ENCODE results near the gene ITGB6.
"Not testable (repeated sequence)": the region's sequence is repeated elsewhere in the genome, so short reads cannot be mapped to it uniquely, and the experiment has no call there.

The ITGB6 gene

DNA sequence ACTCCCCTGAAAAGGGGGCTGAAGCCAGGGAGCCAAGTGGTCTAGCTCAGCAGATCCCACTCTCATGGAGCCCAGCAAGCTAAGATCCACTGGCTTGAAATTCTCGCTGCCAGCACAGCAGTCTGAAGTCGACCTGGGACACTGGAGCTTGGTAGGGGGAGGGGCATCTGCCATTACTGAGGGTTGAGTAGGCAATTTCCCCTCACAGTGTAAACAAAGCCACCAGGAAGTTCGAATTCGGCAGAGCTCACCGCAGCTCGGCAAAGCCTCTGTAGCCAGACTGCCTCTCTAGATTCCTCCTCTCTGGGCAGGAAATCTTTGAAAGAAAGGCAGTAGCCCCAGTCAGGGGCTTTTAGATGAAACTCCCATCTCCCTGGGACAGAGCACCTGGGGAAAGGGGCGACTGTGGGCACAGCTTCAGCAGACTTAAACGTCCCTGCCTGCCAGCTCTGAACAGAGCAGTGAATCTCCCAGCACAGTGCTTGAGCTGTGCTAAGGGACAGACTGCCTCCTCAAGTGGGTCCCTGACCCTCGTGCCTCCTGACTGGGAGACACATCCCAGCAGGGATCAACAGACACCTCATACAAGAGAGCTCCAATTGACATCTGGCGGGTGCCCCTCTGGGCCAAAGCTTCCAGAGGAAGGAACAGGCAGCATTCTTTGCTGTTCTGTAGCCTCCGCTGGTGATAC lies 18.8 kb downstream of the ITGB6 start:
- DNase-seq (ENCODE audit: low read depth), result not testable (repeated sequence)

- DNase-seq (ENCODE audit: low read depth), result not testable (repeated sequence)
These were observed 19.4 kb downstream of the ITGB6 start for GRCh38 chr2:160180690-160181089.

DNA sequence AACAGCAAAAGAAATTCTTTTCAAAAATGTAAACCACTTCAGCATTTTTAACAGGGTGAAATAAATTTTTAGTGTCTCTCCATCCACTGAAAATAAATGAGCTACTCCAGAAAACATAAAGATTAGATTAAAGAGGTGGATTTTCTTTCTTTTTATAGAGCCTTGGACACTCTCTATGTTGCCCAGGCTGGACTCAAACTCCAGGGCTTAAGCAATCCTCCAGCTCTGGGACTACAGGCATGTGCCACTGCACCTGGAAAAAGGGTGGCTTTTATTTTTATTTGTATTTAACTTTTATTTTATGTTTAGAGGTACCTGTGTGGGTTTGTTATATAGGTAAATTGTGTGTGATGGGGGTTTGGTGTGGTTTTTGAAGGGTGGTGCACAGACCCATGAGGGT lies 19.9 kb downstream of the ITGB6 start:
- DNase-seq (ENCODE audit: low read depth), result no peak

DNA sequence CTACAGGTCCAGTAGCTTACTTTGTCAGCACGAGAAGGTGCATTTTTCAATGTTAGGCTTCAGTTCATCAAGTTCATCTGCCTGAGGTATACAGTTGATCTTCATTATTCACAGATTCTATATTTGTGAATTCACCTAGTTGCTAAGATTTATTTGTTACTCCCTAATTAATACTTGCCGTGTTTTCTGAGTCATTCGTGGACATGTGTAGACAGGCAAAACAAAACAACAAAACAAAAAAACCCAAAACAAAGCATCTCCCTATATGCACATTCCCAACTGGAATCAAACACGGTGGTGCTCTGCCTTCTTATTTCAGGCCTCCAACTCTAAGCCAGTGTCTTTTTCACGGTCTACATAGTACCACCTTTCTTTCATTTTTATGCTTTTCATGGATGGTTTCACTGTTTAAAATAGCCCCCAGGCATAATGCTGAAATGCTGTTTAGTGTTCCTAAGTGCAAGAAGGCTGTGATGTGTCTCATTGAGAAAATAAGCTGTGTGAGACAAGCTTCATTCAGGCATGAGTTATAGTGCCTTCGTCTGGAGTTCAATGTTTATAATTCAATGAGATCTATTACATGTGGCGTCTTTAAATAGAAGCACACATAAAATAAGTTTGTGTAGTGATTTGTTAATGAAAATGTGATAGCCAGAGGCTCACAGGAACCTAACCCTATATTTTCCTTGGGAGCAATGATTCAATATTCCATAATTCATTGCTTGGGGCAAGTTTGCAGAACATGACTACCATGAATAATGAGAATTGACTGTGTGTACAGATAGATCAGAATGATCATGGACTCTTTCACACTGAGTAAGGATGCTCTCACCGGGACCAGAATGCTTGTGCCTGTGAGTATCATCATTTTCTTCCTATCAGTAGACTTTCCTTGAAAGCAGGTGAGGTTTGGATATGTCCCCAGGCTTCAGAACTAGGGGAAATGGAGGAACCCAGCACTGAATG lies 24.6 kb downstream of the ITGB6 start:
- DNase-seq (ENCODE audit: low read depth), result no peak

DNA sequence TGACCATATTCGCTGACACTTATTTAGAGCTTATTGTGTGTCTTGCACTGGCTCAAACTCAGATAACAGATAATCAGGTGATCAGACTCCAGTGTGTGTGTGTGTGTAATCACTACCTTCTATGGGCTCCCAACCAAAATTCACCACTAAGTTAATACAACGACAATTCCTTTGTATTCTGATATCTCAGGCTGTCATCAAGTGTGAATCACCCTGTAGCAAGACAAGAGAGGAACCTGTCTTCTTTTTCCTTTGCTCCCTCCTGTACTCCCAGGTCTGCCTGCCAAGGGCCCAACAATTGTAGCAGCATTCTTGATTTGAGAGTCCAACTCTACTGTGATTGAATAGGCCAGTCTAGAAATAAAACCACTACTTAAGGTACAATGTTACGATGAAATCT lies 25.8 kb downstream of the ITGB6 start:
- DNase-seq (ENCODE audit: low read depth), result no peak

GRCh38 chr2:160169988-160170387 lies 30.1 kb downstream of the ITGB6 start:
- no peak for DNase-seq (ENCODE audit: low read depth)

- DNase-seq (ENCODE audit: low read depth), result no peak
These were observed 30.6 kb downstream of the ITGB6 start for GRCh38 chr2:160169471-160169870.

DNA sequence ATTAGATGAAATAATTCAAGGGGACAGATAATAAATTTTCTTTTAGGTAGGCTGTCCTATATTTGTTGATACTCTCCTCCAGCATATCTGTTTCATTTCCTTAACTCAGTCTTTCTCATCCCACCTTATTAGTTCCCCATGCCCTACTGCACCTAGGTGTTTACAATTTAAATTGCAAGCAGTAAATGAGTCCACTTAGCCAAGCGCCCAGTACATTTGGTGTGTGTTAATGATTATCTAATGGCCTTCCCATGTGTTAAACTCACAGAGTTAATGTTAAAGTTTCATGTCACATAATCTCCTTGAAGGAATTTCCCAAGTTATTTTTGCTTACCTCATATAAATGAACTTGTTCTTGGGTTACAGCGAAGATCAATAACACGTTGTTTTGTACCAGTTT lies 31.2 kb downstream of the ITGB6 start:
- DNase-seq (ENCODE audit: low read depth), result no peak

- no peak for DNase-seq (ENCODE audit: low read depth)
These were observed 32.9 kb downstream of the ITGB6 start for GRCh38 chr2:160167089-160167740.

- no peak for DNase-seq (ENCODE audit: low read depth)
These were observed 34.1 kb downstream of the ITGB6 start for GRCh38 chr2:160165996-160166395.

DNA sequence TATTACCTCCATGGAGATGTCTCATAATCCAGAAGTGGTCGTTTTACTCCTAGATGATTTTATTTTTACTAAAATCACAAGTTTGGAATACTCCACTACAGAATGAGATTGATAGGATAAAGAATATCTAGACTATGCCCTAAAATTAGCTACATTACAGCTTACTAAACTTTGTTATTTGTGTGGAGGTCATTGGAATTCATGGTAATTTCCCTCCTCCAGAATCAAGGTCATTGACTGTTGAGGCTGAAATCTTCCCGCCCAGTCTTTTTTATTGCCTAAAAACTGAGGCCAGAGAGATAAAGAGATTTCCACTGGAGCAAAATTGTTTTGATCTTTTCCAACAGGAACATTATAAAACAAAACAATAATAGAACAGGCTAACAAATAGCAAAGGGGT lies 35.0 kb downstream of the ITGB6 start:
- DNase-seq (ENCODE audit: low read depth), result no peak

- no peak for DNase-seq (ENCODE audit: low read depth)
These were observed 41.9 kb downstream of the ITGB6 start for GRCh38 chr2:160157861-160158829.

DNA sequence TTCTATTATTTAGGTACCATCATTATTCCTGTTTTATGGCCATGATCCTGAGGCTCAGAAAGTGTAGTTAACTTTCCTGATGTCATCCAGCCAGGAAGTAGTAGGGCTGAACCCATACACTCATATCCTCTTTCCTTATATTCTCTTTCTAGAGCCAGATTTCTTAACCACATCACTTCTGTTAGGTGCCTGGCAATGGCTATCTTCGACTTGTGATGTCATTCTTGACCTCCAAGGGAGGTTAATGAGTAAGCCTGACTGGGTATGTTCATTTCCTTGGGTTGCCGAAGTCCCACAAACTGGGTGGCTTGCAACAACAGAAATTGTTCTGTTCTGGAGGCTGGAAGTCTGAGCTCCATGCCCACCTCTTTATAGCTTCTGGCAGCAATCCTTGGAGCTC lies 43.4 kb downstream of the ITGB6 start:
- DNase-seq (ENCODE audit: low read depth), result no peak

GRCh38 chr2:160156100-160156499 lies 44.0 kb downstream of the ITGB6 start:
- no peak for DNase-seq (ENCODE audit: low read depth)

GRCh38 chr2:160148419-160148818 lies 51.7 kb downstream of the ITGB6 start:
- DNase-seq (ENCODE audit: low read depth), result not testable (repeated sequence)

- no peak for DNase-seq (ENCODE audit: low read depth)
These were observed 54.6 kb downstream of the ITGB6 start for GRCh38 chr2:160145471-160145870.

- DNase-seq (ENCODE audit: low read depth), result no peak
These were observed 55.6 kb downstream of the ITGB6 start for GRCh38 chr2:160144280-160144990.

DNA sequence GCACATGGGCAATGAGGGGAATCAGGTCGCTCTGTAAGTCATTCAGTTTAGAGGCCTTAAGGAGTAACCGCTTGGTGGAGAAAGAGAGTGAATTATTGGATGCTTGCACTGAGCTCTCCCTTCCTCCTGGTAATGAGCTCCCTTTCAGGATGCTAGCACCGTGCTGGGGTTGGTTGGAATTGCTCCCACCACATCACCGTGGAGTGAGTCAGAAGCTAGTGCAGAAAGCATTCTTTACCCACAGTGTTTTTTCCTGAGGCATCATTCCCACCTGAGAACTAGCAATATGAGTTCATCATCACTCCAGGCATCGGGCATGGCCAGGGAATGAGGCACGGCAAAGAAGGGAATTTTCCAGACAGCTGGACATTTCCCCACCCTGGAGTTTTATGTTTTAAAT lies 57.6 kb downstream of the ITGB6 start:
- DNase-seq (ENCODE audit: low read depth), result no peak

DNA sequence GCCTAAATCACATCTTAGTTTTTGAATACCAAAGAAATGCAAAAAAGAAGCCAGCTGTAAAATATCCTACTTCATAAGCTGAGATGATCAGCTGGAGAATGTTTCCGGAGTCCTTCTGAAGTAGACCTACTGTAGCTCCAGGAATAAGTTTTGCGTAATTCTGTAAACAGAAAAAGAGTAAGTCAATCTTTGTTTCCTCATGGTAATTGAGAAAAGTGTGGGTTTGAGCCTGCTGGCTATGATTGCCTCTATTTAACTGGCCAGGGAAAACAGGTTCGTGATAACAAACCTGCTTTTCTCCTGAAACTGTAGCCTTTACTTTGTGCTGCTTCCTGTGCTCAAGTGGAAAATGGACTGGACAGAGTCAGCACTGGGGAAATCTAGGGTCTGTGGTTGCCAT lies 58.2 kb downstream of the ITGB6 start:
- DNase-seq (ENCODE audit: low read depth), result no peak

GRCh38 chr2:160141419-160141818 lies 58.7 kb downstream of the ITGB6 start:
- DNase-seq (ENCODE audit: low read depth), result no peak

- no peak for DNase-seq (ENCODE audit: low read depth)
These were observed 59.6 kb downstream of the ITGB6 start for GRCh38 chr2:160140471-160140870.

Data from stimulated activated CD8-positive, alpha-beta memory T cell treated with anti-CD3 and anti-CD28 coated beads, Interleukin-15, amount 100 ng/mL, for 24 hours (primary cell).